ENCODE measurements around the gene SKA3. TPM values are rescaled to one million over a fixed set of nuclear protein-coding genes. Genes with fewer than 3 reads are reported as not detected.

The SKA3 gene
- total RNA-seq, 4 donors from 2014 or later: 0.19 to 2.0 (median 1.2) TPM

DNA sequence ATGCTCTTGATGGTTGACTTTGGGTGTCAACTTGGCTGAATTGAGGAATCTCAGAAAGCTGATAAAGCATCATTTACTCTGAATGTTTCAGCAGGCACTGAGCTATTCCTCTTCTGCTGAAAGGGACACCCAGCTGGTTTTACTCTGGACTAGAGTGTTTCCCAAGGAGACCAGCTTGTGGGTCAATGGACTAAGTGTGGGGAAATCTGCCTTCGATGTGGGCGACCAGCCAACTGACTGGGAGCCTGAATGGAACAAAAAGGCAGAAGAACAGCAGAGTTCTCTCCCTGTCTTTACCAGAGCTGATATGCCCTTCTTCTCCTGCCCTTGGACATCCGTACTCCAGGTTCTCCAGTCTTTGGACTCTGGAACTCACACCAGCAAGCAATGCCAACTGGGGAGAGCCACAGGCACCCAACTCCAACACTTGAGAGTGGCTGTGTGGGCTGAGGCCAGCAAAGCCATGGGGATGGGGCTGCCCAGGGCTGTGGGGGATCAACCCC, 32.4 kb upstream of the SKA3 start:
- TF ChIP-seq, protein P1, sequence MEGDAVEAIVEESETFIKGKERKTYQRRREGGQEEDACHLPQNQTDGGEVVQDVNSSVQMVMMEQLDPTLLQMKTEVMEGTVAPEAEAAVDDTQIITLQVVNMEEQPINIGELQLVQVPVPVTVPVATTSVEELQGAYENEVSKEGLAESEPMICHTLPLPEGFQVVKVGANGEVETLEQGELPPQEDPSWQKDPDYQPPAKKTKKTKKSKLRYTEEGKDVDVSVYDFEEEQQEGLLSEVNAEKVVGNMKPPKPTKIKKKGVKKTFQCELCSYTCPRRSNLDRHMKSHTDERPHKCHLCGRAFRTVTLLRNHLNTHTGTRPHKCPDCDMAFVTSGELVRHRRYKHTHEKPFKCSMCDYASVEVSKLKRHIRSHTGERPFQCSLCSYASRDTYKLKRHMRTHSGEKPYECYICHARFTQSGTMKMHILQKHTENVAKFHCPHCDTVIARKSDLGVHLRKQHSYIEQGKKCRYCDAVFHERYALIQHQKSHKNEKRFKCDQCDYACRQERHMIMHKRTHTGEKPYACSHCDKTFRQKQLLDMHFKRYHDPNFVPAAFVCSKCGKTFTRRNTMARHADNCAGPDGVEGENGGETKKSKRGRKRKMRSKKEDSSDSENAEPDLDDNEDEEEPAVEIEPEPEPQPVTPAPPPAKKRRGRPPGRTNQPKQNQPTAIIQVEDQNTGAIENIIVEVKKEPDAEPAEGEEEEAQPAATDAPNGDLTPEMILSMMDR (IDR thresholded peaks at IDR 0.05; ENCODE audit: low read depth): no peak

DNA sequence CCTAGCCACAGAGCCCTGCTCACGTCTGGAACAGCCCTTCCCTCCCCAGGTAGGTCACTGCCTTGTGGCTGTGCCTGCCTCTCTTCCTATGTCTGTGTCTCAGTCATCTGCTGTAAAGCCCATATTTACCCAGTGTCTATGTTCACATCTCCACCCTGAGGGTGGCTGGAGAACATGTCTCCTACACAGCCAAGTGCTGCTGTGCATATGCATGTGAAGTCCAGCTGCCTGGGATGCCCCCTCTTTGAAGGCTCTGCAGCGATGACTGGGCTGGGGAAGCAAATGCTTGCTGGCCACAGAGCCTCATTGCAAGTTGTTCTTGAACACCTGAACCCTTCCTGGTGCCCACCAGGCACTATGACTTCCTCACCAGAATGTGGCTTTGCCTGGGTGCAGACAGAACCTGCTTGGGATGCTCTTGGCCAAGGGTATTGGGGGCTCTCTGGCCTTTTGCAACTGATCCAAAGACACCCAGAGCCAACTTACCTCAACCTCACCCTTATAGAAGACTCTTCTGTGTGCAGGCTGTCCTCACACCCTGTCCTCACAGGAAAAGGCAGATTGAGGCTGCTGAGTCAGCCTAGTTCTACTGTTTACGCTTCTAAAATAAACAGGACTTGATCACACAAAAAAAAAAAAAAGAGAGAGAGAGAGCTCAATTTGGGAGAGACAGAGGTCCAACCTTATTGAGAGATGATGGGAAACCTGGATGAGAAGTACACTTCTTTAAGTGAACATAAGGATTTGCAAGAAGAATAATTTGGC, 26.6 kb upstream of the SKA3 start:
- TF ChIP-seq, protein P1 (IDR thresholded peaks at IDR 0.05; ENCODE audit: low read depth): no peak

DNA sequence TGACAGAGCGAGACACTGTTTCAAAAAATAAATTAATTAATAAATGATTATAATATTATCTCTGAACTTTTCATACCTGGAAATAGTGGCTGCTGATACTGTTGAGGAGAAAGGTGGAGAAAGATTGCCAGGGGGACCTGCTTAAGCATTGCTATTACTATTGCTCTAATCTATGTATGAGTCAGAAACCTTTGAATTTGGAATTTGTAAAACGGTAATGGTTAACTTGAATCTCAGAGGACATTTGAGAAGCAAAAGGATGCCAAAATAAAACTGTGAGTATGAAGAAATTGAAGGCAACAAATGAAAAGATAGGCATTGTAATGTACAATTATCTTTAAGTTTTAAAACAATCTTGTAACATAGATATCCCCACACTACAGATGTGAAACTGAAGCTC, 5.3 kb upstream of the SKA3 start:
- TF ChIP-seq, protein P1 (IDR thresholded peaks at IDR 0.05; ENCODE audit: low read depth): no peak

DNA sequence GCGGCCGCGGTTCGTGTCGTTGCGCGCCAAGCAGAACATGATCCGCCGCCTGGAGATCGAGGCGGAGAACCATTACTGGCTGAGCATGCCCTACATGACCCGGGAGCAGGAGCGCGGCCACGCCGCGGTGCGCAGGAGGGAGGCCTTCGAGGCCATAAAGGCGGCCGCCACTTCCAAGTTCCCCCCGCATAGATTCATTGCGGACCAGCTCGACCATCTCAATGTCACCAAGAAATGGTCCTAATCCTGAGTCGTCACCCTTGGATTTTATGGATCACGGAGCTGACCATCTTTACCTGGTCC, 581 bp upstream of the SKA3 start:
- TF ChIP-seq, protein P1 (IDR thresholded peaks at IDR 0.05; ENCODE audit: low read depth): no peak

DNA sequence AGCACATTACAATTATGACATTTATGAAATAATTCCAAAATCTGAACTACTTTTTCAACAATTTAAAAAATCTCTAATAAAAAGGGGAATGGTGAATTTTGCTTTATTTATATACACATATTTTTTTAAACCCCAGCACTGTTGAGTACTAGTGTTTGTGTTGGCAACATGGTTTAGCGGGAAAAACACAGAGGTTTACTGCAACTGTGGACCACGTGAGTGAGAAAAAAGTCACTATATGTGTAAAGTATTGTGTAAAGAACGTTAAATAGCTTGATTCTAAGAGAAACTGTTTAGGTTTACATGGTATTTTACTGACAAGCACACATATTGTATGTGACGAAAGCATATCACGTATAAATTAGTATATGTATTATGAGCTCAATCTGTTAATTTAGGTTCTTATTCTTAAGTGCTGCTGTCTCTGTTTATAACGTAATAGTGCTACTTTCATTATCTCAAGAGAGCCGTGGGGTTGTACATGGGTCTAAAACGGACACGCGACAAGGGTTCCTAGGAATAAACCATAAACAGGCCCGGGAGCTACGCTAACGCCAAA, 617 bp downstream of the SKA3 start:
- TF ChIP-seq, protein P1 (IDR thresholded peaks at IDR 0.05; ENCODE audit: low read depth): no peak

DNA sequence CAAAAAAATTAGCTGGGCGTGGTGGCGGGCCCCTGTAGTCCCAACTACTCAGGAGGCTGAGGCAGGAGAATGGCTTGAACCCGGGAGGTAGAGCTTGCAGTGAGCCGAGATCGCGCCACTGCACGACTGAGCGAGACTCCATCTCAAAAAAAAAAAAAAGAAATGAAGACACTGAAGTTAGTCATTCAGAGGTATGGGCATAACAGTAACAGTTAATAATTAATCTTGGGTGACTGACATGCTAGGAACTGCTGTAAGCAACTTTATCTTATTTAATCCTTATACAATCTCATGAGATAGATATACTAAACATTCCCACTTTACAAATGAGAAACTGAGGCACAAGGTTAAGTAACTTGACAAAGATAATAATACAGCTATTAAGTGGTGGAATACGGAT, 4.9 kb downstream of the SKA3 start:
- TF ChIP-seq, protein P1 (IDR thresholded peaks at IDR 0.05; ENCODE audit: low read depth): no peak

DNA sequence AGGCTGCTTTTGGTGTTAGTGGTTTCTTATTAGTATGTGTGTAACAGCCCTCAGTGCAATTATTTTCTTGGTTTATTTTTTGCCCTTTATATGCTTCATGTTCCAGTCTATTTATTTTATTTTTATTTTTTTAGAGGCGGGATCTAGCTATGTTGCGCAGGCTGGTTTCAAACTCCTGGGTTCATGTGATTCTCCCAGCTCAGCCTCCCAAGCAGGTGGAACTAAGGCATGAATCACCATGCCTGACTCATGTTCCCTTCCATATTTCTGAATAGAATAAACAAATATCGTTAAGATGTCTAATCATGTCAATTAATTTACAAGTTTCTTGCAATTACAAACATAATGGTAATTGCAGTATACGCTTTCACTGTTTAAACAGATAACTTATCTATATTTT, 11.7 kb downstream of the SKA3 start:
- TF ChIP-seq, protein P1 (IDR thresholded peaks at IDR 0.05; ENCODE audit: low read depth): no peak
